Measurements from ENCODE around the gene TTC28.
"Not testable (repeated sequence)": the region's sequence is repeated elsewhere in the genome, so short reads cannot be mapped to it uniquely, and the experiment has no call there.

GRCh38 chr22:28060594-28060993, 619.0 kb downstream of the TTC28 start:
- TF ChIP-seq ZNF274 (IDR thresholded peaks at IDR 0.05; ENCODE audit: low read depth, low read length); YY1 (IDR thresholded peaks at IDR 0.05; ENCODE audit: insufficient read depth, insufficient read length); SUZ12 (IDR thresholded peaks at IDR 0.05; ENCODE audit: extremely low read depth, insufficient read depth, insufficient read length): not testable (repeated sequence)
